HG03175 (cell line): Measurements from ENCODE around the gene FRMD1.

Experiments
- ATAC-seq: cut with Tn5 transposase; IDR thresholded peaks from one replicate; pipeline ENCODE4 v1.9.1; 2021; ENCODE audit warnings: mild to moderate bottlenecking, moderate library complexity; ENCODE audit not compliant: unreplicated experiment

Gene FRMD1

DNA sequence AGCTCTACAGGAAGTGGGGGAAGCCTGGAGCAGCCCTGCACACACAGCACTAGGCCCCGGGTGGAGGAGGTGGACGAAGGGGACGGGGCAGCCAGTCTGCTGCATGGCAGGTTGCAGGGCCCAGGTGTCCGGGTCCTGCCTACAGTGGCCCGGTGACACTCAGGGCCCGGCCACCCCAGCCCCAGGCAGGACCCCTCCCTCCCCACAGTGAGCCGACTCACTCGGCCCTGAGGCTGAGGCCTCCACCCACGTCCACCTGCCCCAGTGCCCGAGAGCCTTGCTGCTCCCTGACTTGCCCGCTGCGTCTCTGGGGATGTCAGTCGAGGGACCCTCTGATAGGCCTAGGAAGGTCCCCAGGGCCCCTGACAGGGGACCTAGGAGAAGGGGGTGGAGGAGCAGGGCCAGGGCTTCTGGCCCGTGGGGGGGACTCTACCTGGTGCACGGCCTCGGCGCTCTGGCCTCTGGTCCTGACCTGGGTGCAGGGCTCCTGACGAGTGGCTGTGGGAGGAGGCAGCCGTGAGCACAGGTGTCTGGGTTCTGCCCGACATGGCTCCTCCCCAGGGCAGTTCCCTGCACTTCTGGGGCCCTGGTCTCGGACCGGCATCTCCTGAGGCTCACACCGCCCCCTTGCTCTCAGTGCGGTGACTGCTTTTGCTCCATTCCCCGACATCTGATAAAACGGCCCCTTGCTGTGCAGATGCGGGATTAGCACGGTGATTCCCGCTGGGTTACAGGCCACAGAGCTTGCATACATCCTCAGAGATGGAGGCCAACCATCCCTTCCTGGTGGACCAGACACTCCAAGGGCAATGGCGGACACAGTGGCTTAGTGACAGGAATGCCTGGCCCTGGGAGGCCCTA, 20.1 kb downstream of the FRMD1 start:
- ATAC-seq = no peak

DNA sequence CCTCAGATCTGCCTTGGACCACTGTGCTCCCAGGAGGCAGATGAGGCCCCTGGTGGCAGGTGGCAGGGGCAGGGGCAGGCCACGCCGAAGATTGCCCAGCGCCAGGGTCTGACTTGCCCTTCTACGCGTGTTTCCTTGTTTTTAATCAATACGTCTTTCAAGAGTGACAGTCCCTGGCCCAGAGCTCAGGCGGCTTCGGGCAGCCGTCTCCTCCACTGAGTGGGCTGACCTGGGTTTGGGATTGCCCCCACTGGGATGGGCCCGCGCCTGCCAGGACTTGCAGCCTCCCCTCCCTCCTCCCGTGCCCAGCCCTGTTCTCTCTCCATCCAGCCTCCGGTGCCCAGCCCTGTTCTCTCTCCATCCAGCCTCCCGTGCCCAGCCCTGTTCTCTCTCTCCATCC, 21.2 kb downstream of the FRMD1 start:
- no peak for ATAC-seq

DNA sequence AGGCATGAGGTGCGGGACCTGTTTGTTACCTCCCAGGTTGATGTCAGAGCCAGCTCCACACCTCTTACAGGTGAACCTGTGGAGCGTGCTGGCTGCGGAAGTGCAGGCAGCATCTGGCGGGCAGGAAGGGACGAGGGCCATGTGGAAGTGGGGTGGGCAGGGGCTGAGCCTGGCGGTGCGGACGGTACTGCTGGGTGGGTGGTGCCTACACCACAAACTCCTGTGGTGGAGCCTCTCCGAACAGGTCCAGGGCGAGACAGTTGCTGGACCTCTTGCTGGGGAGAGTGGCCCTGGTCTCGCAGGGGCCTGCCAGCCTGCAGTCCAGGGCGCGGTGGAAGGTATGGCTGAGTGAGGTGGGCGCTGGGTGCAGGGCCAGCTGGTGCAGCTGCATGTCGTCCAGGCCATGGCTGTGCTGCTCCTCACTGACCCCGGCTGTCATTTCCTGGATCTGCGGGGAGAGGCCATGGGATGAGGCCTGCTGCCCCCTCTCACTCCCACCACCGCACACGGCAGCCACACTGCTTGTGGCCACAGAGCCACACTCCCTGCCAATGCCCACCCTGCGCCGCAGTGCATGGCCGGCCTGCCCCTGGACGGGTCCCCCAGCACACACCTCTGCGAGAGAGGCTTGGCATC, 22.0 kb downstream of the FRMD1 start:
- ATAC-seq = no peak

DNA sequence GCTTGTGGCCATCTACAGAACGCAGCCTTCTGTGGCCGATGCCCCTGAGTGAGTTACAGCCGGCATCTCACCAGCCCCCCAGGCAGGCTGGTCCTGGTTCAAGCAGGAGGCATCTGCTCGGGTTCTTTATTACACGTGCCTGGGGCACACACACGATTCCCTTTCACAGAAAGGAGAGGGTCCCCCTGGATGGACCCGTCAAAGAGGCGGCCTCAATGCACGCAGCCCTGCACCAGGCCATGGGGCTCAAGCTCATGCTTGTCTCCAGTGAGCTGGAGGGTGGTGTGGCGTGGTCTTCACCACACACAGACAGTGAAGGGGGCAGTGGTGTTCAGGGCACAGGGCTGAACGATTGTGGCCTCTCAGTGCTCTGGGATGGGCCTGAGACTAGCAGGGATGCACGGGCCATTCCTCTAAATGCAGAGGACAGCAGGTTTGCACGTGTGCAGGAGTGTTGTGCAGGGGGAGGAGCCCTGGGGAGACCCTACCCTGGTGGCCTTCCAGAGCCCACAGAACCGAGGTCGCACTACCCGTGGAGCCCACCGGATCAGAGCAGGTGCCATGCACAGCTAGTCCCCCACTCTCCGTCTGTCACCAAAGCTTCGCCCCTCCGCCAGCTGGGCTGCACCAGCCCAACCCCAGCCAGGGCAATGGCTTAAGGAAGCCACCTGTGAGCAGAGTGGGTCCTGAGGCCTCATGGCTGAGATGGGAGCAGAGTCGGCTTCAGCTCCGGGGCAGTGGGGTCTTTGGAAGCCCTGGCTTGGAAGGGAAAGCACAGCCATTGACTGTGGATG, 23.1 kb downstream of the FRMD1 start:
- no peak for ATAC-seq

DNA sequence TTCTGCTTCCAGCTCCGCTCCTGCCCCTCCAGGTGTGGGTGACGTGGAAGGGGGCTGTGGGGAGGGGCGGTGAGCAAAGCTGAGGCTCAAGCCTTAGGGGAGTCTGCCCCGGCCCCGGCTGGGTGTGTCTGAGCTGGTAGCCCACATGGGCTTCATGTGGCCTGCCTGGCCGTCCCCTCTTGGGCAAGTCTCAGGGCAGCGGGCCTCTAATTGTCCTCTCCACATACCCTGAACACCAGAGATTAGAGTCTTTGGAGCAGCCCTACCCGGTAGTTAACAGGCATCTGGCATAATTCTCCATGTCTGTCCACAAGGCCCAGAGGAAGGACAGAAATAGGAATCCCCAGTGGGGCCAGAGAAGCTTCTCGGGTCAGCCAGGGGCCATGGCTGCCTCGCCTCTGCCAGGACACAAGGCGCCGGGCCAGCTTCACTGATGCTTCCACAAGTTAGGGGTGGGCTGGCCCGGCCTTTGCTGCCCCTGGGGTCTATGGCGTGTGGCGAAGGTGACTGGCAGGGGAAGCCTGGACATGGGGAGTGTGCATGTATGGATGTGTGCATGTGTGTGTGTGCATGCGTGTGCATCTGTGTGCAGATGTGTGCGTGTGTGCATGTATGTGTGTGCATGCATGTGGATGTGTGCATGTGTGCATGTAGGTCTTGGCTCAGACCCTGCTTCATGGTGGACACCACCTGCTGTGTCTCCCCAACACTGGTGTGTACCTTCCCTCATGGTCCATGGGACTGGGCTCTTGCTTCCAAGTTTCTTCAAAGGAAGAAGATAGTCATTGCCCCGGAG, 24.0 kb downstream of the FRMD1 start:
- no peak for ATAC-seq

DNA sequence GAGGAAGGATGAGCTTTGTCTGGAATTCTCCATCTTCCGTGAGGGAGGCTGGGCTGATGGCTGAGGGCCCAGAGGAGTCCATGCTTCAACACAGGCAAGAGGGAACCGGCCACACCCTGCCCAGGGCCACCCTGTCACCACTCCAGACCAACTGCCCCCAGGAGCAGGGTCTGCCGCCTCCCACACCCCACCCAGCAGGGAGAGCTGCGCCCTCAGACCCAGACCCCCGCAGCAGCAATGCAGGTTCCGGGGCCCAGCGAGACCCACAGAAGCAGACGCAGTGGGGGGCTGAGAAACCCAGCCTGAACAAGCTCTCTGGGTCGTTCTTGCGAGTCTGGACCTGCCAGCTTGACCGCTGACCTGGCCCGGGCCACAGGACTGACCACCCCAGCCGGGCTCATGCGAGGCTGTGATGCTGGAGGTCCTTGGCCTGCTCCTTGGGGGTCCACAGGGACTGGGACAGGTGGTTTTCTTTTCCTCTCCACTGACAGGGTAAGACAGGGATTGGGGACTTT, 25.0 kb downstream of the FRMD1 start:
- ATAC-seq = no peak

DNA sequence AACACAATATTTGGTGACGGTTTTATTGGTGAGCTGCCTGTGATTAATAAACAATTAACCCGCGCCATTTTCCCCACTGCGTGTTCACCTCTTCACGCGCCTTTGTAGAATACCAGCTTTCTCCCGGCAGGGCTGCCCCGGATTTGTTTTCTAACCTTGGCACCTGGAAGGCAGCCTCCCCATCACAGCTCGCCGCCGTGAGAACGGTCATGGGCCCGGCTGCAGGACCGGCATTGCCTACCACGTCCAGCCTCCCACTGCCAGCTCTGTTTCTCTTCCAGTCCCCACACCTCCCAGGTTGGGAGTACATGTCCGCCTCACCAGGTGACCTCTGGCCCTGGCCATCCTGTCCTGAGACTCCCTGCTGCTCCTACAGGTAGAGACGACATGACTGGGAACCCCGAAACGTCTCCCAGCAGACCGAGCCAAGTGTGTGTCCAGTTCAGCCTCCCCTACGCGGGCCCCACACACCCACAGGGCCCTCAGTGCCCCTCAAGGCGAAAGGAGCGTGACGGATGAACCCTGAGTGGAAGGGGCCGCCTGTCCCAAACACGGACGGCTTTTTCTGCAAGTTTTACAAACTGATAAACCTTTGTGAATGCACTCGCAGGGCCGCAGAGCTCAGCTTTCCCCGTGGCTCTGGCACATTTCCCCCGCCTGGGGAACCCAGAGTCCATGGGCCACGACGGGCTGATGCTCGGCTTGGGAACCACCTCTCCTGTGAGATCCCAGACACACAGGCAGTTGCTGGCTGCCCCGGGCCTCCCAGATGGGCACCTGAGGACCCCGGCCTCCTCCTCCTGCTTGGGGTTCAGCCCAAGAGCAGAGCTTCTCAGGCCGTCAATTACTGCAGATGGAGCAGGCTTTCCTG, 25.7 kb downstream of the FRMD1 start:
- ATAC-seq = no peak

DNA sequence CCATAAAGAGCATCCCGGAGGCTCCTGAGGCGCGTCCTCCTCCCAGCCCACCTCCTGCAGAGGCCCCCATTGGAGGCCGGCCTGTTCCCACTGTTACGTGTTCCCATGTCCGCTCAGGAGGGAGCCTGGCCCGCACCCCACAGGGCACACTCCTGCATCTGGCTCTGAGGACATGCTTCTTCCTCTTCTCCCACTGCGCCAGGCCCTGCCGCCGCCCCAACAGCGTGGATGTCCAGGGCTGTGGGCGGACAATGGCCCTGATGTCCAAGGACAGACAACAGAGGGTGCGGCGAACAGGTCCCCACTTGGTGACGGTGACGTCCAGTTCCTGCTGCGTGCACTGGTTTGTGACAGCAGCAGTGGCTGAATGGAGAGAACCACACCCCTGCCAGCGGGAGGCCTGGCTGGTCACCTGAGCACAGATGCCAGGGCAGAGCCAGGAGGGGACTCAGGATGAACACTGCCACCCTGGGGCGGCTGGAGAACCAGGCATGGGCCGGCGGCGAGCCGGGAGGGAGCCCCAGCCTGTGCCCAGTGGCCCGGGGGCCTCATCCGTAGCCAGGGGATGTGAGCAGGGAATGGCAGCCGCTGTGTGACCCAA, 26.6 kb downstream of the FRMD1 start:
- ATAC-seq = no peak

DNA sequence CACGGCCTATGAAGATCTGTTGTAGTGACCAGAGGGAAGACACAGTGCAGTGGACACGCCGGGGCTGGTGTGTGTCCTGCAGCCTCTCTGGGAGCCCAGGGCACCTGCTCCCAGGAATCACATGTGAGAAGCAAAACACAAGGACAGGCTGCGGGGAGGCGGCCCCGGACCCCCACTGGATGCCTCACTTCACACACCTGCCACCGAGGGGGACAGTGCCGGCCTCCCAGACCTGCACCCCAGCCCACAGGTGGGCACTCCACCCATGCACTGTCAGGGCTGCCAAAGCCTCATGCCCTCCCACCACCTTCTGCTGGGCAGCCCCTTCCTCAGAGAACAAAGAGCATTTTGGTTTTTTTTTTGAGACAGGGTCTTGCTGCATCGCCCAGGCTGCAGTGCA, 27.4 kb downstream of the FRMD1 start:
- ATAC-seq = no peak

DNA sequence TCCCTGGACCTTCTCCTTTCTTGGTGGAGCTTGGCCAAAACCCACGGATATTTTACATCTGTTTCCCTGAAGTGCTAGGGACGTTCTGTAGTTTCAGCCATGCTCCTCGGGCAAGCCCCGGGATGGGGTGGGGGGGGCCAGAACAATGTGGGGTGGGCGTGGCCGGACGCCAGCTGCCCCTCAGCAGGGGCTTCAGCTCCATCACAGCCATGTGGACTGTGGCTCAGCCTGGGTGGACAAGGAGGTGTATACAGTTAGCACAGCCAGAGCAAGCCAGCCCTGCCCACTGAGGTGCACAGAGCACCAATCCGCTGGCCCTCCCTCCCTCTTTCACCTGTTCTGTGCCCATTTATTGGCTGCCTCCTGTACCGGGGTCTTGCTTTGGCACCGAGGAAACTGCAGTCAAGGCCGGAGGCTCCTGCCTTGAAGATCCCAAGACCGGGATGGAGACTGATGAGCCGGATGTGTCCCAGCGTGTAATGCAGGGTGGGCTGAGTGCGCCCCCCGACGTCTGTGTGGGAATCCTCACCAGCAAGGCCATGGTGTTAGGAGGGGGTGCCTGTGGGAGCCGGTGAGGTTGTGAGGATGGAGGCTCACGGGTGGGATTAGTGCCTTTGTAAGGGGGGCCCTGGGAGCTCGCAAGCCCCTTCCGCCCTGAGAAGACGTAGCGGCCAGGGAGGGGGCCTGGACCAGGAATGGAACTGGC, 28.0 kb downstream of the FRMD1 start:
- no peak for ATAC-seq

DNA sequence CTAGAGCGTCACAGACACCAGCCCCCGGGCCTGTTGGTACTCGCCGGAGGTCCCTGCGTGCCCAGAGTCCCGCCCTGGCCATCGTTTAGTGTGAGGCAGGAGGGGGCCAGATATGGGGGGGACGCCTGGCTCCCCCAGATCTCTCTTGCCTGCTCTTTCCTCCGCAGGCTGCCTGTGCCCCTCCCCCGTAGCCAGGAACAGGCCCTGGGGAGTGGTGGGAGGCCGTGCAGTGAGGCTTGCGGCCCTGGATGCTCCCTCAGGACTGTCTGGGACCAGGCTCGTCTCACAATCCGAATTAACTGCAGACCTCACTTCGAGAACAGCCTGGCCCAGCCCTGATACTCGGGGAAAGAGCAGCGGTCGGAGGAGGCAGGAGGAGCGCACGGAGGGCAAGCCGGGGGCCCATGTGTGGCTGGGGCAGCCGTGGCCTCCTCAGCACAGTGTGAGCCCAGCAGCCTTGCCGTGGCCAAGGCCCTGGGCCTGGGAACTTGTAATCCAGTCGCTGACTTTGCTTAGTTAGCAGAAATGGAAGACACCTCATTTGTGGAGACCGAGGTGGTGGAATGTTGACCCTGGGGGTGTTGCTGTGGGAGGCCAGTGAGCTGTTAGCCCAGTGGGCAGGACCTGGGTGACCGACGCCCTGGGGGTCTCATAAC, 28.7 kb downstream of the FRMD1 start:
- ATAC-seq = no peak

DNA sequence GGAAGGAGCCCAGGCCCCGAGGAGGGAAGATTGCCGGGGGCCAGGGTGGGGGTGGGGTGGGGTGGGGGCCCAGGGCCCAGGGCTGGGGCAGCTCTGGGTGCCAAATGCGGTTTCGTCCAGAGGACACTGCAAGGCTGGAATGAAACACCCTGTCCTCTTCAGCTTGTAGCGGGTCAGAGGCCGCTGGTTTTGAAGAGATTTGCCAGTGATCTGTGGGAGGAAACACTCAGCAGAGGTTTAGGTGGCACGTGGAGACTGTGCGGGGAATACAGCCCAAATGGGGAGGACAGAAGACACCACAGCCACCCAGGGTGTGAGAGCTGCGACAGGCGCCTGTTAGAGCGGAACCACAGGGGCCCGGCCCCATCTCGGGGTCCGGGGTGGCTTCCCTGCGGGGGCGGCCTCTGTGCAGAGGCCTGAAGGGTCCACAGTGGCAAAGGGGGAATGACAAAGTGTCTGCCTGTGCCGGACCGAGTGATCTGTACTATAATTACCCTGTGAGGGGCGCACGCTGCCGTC, 29.2 kb downstream of the FRMD1 start:
- ATAC-seq = no peak

DNA sequence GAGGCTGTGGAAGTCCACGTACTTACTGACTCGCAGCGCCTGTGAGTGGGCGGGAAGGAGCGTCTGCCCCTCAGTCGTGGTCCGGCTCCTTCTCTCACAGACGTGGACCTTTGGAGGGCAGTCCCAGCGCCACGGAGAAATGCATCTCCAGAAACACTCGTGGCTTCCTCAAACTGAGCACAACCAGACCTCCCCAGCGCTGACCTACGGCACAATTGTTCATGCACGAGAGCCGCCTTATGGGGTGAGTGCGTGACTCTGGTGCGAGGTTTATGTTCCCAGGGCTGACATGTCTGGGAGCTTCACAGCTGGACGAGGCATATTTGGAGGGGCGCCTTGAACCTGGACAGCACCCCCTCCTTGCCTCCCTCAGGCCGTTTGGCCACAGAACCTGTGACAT, 29.7 kb downstream of the FRMD1 start:
- no peak for ATAC-seq

DNA sequence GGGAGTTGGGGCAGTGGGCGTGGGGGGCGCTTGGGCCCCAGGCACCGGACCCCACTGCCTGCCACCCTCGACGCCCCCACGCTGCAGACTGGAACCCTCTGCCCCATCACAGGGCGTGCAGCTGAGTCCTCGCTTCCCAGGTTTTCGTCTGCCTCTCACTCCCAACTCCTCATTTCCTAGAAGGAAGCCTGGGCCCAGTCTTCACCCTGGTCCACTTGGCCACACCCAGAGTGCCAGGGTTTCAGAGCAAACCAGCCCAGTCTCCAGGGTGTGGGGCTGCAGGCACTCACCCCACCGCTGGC, 30.3 kb downstream of the FRMD1 start:
- ATAC-seq = no peak

DNA sequence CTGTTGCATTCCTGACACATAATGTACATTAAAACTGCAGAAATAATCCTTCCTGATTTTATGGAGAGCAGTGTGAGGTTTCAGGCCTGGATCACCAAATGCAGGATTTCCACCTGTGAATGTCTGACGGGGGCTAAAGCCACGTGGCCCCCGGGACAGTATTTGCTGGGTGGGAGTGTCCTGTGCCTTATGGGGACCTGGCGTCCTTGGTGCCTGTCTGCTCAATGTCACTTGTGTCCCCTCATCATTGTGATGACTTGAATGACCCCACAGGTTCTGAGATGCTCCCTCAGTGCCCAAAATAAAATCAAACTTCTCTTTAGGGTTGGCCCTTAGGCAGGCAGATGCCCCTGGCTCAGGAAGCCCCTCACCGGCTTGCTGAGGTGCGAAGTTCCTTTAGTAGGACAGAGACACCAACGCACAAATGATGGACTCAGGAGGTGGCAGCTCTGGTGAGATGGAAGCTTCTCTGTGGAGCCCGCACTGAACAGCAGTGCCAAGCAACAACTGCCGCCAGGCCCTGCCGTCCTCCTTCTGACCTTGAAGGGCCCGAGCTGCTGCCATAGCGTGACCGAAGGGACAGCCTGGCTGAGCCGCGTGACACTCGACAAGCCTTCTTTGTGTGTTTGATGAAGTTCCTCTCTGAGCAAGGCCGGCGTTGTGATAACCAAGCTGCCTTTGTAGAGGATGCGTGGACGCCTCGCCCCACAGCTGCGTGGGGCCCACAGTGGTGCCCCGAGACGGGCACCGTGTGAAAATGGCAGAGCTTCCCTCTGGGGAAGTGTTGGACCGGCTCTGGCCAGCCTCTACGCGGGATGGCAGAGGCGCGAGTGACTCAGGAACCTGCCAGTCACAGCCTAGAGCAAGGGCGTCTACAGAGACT, 30.9 kb downstream of the FRMD1 start:
- no peak for ATAC-seq

DNA sequence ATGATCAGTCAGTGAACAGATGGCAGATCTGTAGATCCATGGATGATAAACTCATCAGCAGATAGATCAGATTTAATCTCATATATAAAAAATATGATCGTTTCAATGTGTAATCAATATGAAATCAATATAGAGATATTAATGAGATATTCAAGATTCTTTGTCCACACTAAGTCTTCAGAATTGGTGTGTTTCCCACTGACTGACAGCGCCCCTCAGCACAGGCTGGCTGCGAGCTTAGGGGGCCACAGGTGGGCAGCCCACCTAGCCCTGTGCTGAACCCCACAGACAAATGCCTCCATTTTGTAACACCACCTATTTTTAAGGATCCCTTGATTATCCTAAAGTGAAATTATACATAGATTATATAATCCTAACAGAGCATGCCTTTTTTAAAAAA, 32.3 kb downstream of the FRMD1 start:
- ATAC-seq = no peak
